ENCODE measurements around the gene HTR2B.

- TF ChIP-seq ZNF274 (IDR thresholded peaks at IDR 0.05; ENCODE audit: low read depth, low read length), result no peak
- TF ChIP-seq SUZ12 (IDR thresholded peaks at IDR 0.05; ENCODE audit: extremely low read depth, insufficient read depth, insufficient read length), result no peak
- no peak for TF ChIP-seq YY1 (IDR thresholded peaks at IDR 0.05; ENCODE audit: insufficient read depth, insufficient read length)
Observed at GRCh38 chr2:231170055-231170454, 45.2 kb upstream of the HTR2B start.

Measured in NT2/D1 (cell line).